HG03066 (cell line): ENCODE results near the gene HTR1D.

Source experiments
- ATAC-seq: cut with Tn5 transposase; IDR thresholded peaks from one replicate; pipeline ENCODE4 v1.9.1; 2021; ENCODE audit warnings: low read depth; ENCODE audit not compliant: unreplicated experiment

Gene HTR1D

GRCh38 chr1:23156940-23157339 lies 60.4 kb downstream of the HTR1D start:
- ATAC-seq: no peak

GRCh38 chr1:23152966-23153684 lies 64.2 kb downstream of the HTR1D start:
- ATAC-seq: no peak

- no peak for ATAC-seq
Observed at GRCh38 chr1:23150742-23151141, 66.6 kb downstream of the HTR1D start.

- no peak for ATAC-seq
Observed at GRCh38 chr1:23150125-23150524, 67.2 kb downstream of the HTR1D start.

- no peak for ATAC-seq
Observed at GRCh38 chr1:23149114-23149513, 68.2 kb downstream of the HTR1D start.

- ATAC-seq: no peak
Observed at GRCh38 chr1:23148084-23148483, 69.2 kb downstream of the HTR1D start.
